Astrocyte of the cerebellum (primary cell): ENCODE data around the gene MYLK.

Source experiments
- DNase-seq: peaks from one replicate; pipeline ENCODE4 v3.0.0-alpha.2; 2011; ENCODE audit warnings: low read depth
- H3K4me3 ChIP-seq: 2 replicates; pipeline ENCODE4 v1.5.1; 2011; ENCODE audit warnings: mild to moderate bottlenecking, low read depth, low read length, moderate library complexity
- CTCF ChIP-seq: IDR thresholded peaks from 2 replicates; pipeline ENCODE4 v1.5.1; 2012; ENCODE audit warnings: low read length, low read depth, moderate library complexity, mild to moderate bottlenecking; ENCODE audit errors: missing control alignments
- in situ Hi-C: cut with HindIII; loops from 2 replicates; pipeline ENCODE4 v1.10.0; 2017; ENCODE audit warnings: low sequenced_read_pairs

Gene MYLK

GRCh38 chr3:123648696-123649405 lies 235.3 kb downstream of the MYLK start:
- in situ Hi-C loops, result no loop called here

GRCh38 chr3:123644358-123644757 lies 239.8 kb downstream of the MYLK start:
- no peak for TF ChIP-seq CTCF
- DNase-seq, result no peak
- in situ Hi-C loops, result no loop called here
- no peak overlapping the region for H3K4me3 ChIP-seq

More at GRCh38 chr3:123648696-123649405, 235.3 kb downstream of the MYLK start:
- no peak for TF ChIP-seq CTCF
- DNase-seq, result no peak
- no peak overlapping the region for H3K4me3 ChIP-seq

GRCh38 chr3:123642957-123643330 lies 241.2 kb downstream of the MYLK start:
- DNase-seq, result no peak
- TF ChIP-seq CTCF, result no peak
- no peak overlapping the region for H3K4me3 ChIP-seq
- in situ Hi-C loops, result no loop called here

- TF ChIP-seq CTCF, result peak; percentile 84
- in situ Hi-C loops, result no loop called here
- peak; percentile 76 for DNase-seq
- no peak overlapping the region for H3K4me3 ChIP-seq
Measured at GRCh38 chr3:123642182-123642956, 241.8 kb downstream of the MYLK start.

GRCh38 chr3:123641505-123641904 lies 242.6 kb downstream of the MYLK start:
- in situ Hi-C loops, result no loop called here
- DNase-seq, result no peak
- no peak overlapping the region for H3K4me3 ChIP-seq
- TF ChIP-seq CTCF, result no peak

GRCh38 chr3:123640740-123641462 lies 243.2 kb downstream of the MYLK start:
- no peak for TF ChIP-seq CTCF
- in situ Hi-C loops, result no loop called here
- H3K4me3 ChIP-seq, result no peak overlapping the region
- no peak for DNase-seq
